SK-N-SH treated with all-trans-retinoic acid at 6 μM for 48 hours (cell line): ENCODE results near the gene SYNPO.

Experiments
- ATAC-seq: fragments of 200-7000 bp; cut with Tn5 transposase; 3 replicates; pipeline ENCODE4 v1.9.1; 2020; ENCODE audit warnings: mild to moderate bottlenecking, moderate library complexity
- ARNTL ChIP-seq: fragments of 450-650 bp; formaldehyde crosslinking; IDR thresholded peaks from 2 replicates; pipeline ENCODE4 v1.5.0; 2020; ENCODE audit warnings: low read depth, mild to moderate bottlenecking, moderate library complexity, borderline replicate concordance
- BACH2 ChIP-seq: fragments of 250-450 bp; sonication (Bioruptor Pico); IDR thresholded peaks from 2 replicates; pipeline ENCODE4 v1.9.0; 2021; ENCODE audit warnings: mild to moderate bottlenecking, borderline replicate concordance
- CREB5 ChIP-seq: fragments of 250-450 bp; sonication (Bioruptor Pico); IDR thresholded peaks from 2 replicates; pipeline ENCODE4 v1.5.1; 2020; ENCODE audit warnings: low read depth, mild to moderate bottlenecking, moderate library complexity
- CSDC2 ChIP-seq: fragments of 250-450 bp; sonication (Bioruptor Pico); IDR thresholded peaks from 2 replicates; pipeline ENCODE4 v1.5.0; 2020; ENCODE audit warnings: mild to moderate bottlenecking, moderate library complexity
- ESRRG ChIP-seq: fragments of 250-450 bp; sonication (Bioruptor Pico); IDR thresholded peaks from 2 replicates; pipeline ENCODE4 v1.6.1; 2021; ENCODE audit warnings: mild to moderate bottlenecking
- GLIS3 ChIP-seq: fragments of 250-450 bp; sonication (Bioruptor Pico); IDR thresholded peaks from 2 replicates; pipeline ENCODE4 v1.5.0; 2020; ENCODE audit warnings: mild to moderate bottlenecking, moderate library complexity
- ISL1 ChIP-seq: fragments of 250-450 bp; sonication (Bioruptor Pico); IDR thresholded peaks from 2 replicates; pipeline ENCODE4 v2.1.2; 2022; ENCODE audit warnings: mild to moderate bottlenecking, moderate library complexity
- OSR1 ChIP-seq: fragments of 250-450 bp; sonication (Bioruptor Pico); IDR thresholded peaks from 2 replicates; pipeline ENCODE4 v1.8.0; 2022; ENCODE audit warnings: moderate library complexity, mild to moderate bottlenecking, inconsistent platforms
- PATZ1 ChIP-seq: fragments of 250-450 bp; sonication (Bioruptor Pico); IDR thresholded peaks from 2 replicates; pipeline ENCODE4 v1.8.0; 2020; ENCODE audit warnings: mild to moderate bottlenecking, moderate library complexity, borderline replicate concordance
- POU6F1 ChIP-seq: fragments of 250-450 bp; sonication (Bioruptor Pico); IDR thresholded peaks from 2 replicates; pipeline ENCODE4 v1.8.0; 2021; ENCODE audit warnings: low read depth, mild to moderate bottlenecking, moderate library complexity, borderline replicate concordance
- PPARA ChIP-seq: fragments of 250-450 bp; sonication (Bioruptor Pico); IDR thresholded peaks from 2 replicates; pipeline ENCODE4 v1.5.0; 2020; ENCODE audit warnings: mild to moderate bottlenecking, borderline replicate concordance
- RARB ChIP-seq: fragments of 250-450 bp; sonication (Bioruptor Pico); IDR thresholded peaks from 2 replicates; pipeline ENCODE4 v1.8.0; 2021; ENCODE audit warnings: mild to moderate bottlenecking, moderate library complexity
- SNAI2 ChIP-seq: fragments of 250-450 bp; sonication (Bioruptor Pico); IDR thresholded peaks from 2 replicates; pipeline ENCODE4 v1.5.0; 2020; ENCODE audit warnings: mild to moderate bottlenecking, moderate library complexity
- TCF4 ChIP-seq: fragments of 250-450 bp; sonication (Bioruptor Pico); IDR thresholded peaks from 2 replicates; pipeline ENCODE4 v1.8.0; 2021; ENCODE audit warnings: mild to moderate bottlenecking, moderate library complexity, borderline replicate concordance
- TOX ChIP-seq: fragments of 250-450 bp; sonication (Bioruptor Pico); IDR thresholded peaks from 2 replicates; pipeline ENCODE4 v1.8.0; 2021; ENCODE audit warnings: mild to moderate bottlenecking, moderate library complexity, borderline replicate concordance
- TSHZ2 ChIP-seq: fragments of 250-450 bp; sonication (Bioruptor Pico); IDR thresholded peaks from 2 replicates; pipeline ENCODE4 v1.5.0; 2020; ENCODE audit warnings: mild to moderate bottlenecking, moderate library complexity
- ZC3H10 ChIP-seq: fragments of 250-450 bp; sonication (Bioruptor Pico); IDR thresholded peaks from 2 replicates; pipeline ENCODE4 v1.5.1; 2021; ENCODE audit warnings: mild to moderate bottlenecking, moderate library complexity
- ZFP3 ChIP-seq: fragments of 250-450 bp; sonication (Bioruptor Pico); IDR thresholded peaks from 2 replicates; pipeline ENCODE4 v1.5.0; 2020; ENCODE audit warnings: mild to moderate bottlenecking, moderate library complexity
- ZFP30 ChIP-seq: fragments of 450-650 bp; formaldehyde crosslinking; IDR thresholded peaks from 2 replicates; pipeline ENCODE4 v1.5.0; 2022; ENCODE audit warnings: mild to moderate bottlenecking, moderate library complexity
- ZNF70 ChIP-seq: fragments of 450-650 bp; formaldehyde crosslinking; IDR thresholded peaks from 2 replicates; pipeline ENCODE4 v1.5.0; 2020; ENCODE audit warnings: mild to moderate bottlenecking, moderate library complexity
- ZNF8 ChIP-seq: fragments of 450-650 bp; formaldehyde crosslinking; IDR thresholded peaks from 2 replicates; pipeline ENCODE4 v1.5.0; 2020; ENCODE audit warnings: mild to moderate bottlenecking, moderate library complexity

SYNPO gene

GRCh38 chr5:150593593-150593992 lies 46.9 kb upstream of the SYNPO start:
- no peak for ATAC-seq
- TF ChIP-seq TCF4 (no peak), ISL1 (CRISPR knock-in tag) (no peak), TSHZ2 (CRISPR knock-in tag) (no peak), GLIS3 (CRISPR knock-in tag) (no peak), BACH2 (no peak), ZNF8 (CRISPR knock-in tag) (no peak), ZNF70 (CRISPR knock-in tag) (no peak), POU6F1 (CRISPR knock-in tag) (no peak), ARNTL (CRISPR knock-in tag) (no peak)

GRCh38 chr5:150593996-150594395 lies 46.5 kb upstream of the SYNPO start:
- TF ChIP-seq ESRRG (no peak), OSR1 (CRISPR knock-in tag) (no peak), BACH2 (no peak), ZFP30 (CRISPR knock-in tag) (no peak), TOX (CRISPR knock-in tag) (no peak), CREB5 (CRISPR knock-in tag) (no peak), TSHZ2 (CRISPR knock-in tag) (no peak), ZNF8 (CRISPR knock-in tag) (no peak), ISL1 (CRISPR knock-in tag) (no peak), RARB (CRISPR knock-in tag) (no peak), PPARA (no peak), ZFP3 (CRISPR knock-in tag) (no peak), GLIS3 (CRISPR knock-in tag) (no peak), CSDC2 (CRISPR knock-in tag) (no peak), ARNTL (CRISPR knock-in tag) (no peak), ZC3H10 (CRISPR knock-in tag) (no peak), ZNF70 (CRISPR knock-in tag) (no peak), SNAI2 (CRISPR knock-in tag) (no peak), POU6F1 (CRISPR knock-in tag) (no peak), PATZ1 (CRISPR knock-in tag) (no peak)
- no peak for ATAC-seq
